HG03097 (cell line): ENCODE data around the gene PILRA.
"Not testable (repeated sequence)": the region's sequence is repeated elsewhere in the genome, so short reads cannot be mapped to it uniquely, and the experiment has no call there.

Experiments
- ATAC-seq: cut with Tn5 transposase; IDR thresholded peaks from one replicate; pipeline ENCODE4 v1.9.1; 2021; ENCODE audit not compliant: unreplicated experiment, low FRiP score

PILRA gene

DNA sequence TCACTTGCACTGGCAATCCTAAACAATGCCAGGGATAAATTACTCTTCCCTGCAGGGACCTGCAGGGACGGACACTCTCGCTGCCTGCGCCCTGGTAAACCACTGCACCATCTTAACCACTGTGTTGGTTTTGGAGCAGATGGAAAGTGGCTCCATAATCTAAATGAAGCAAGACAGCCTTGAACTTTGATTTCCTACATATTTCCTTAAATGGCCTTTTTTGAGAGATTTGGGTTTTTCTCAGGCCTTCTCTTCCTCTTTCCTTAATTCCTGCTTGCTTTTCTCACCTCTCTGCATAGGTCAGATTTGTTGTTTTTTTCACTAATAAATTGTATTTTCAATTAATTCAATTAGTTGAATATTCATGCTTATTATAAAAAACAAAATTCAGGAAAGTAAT, 2.8 kb downstream of the PILRA start:
- ATAC-seq: no peak

DNA sequence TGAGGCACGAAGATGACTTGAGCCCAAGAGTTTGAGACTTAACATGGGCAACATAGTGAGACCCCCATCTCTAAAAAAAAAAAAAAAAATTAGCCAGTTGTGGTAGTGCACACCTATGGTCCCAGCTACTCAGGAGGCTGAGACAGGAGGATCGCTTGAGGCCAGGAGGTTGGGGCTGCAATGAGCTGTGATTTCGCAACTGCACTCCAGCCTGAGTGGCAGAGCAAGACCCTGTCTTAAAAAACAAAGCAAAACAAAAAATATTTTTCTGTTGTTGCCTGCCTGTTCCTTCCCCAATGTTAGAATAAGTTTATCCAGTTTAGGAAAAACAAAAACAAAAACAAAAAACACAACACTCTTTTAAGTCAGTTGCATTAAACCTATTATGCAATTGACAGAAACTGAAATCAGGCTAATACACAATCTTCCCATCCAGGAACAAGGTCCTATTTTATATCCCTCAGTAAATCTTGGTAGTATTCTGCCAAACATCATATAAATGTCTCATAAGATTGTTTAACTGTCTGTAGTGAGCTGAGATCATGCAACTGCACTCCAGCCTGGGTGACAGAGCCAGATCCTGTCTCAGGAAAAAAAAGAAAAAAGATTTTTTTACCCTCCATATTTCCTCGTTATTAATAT, 4.9 kb downstream of the PILRA start:
- ATAC-seq: no peak

DNA sequence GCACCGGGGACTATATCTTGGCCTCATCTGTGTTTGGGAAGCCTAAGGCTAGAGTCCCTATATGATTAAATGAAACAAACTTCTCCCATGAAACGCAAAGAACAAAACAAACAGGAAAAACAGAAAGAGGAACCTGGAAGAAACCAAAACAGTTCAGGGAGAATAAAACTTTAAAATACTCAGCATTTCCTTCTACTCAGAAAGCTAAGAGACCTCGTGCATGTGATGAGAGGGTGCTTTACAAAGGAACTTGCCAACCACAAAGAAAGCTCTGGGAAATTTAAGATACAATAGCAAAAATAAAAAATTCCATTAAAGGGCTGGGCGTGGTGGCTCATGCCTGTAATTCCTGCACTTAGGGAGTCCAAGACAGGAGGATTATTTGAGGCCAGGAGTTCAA, 6.9 kb downstream of the PILRA start:
- no peak for ATAC-seq

DNA sequence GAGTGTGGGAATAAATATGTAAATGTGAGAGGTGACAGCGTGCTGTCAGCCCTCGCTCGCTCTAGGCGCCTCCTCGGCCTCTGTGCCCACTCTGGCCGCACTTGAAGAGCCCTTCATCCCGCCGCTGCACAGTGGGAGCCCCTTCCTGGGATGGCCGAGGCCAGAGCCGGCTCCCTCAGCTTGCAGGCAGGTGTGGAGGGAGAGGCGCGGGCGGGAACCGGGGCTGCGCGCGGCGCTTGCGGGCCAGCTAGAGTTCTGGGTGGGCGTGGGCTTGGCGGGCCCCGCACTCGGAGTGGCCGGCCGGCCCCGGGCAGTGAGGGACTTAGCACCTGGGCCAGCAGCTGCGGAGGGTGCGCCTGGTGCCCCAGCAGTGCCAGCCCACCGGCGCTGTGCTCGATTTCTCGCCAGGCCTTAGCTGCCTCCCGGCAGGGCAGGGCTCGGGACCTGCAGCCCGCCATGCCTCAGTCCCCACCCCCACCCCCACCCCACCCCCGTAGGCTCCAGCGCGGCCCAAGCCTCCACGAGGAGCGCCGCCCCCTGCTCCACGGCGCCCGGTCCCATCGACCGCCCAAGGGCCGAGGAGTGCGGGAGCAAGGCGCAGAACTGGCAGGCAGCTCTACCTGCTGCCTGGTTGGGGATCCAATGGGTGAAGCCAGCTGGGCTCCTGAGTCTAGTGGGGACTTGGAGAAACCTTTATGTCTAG, 8.4 kb downstream of the PILRA start:
- ATAC-seq: not testable (repeated sequence)

DNA sequence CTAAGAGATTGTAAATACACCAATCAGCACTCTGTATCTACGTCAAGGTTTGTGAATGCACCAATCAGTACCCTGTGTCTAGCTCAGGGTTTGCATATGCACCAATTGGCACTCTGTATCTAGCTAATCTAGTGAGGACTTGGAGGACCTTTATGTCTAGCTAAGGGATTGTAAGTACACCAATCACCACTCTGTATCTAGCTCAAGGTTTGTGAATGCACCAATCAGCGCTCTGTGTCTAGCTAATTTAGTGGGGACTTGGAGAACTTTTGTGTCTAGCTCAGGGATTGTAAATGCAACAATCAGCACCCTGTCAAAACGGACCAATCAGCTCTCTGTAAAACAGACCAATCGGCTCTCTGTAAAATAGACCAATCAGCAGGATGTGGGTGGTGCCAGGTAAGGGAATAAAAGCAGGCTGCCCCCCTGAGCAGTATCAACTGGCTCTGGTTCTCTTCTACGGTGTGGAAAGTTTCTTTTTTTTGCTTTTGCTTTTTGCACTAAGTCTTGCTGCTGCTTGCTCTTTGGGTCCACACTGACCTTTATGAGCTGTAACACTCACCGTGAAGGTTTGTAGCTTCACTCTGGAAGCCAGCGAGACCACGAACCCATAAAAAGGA, 9.1 kb downstream of the PILRA start:
- not testable (repeated sequence) for ATAC-seq

DNA sequence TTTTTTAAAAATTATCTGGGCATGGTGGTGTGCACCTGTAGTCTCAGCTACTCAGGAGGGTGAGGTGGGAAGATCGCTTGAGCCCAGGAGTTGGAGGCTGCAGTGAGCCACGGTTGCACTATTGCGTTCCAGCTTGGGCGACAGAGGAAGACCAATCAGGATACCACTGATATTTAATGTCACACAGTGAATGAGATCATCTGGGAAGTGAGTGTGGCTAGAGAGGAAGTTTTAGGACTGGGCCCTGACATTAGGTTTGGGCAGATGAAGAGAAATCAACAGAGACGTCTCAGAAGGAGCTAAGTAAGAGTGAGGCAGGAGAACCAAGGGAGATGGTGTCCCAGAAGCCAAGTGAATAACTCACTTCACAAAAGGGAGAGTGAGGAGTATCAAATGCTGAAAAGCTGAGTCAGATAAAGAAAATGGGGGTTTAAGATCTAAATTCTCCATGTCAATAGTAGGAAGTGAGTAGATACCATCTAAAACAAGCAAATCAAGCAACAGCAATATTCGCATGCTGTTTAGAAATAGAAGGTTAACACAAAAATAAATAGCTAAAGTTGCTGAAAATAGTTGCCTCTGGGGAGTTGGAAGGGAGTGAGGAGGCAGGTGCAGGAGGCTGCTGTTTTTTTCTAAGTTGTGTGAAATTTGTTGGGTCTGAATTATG, 11.5 kb downstream of the PILRA start:
- no peak for ATAC-seq

DNA sequence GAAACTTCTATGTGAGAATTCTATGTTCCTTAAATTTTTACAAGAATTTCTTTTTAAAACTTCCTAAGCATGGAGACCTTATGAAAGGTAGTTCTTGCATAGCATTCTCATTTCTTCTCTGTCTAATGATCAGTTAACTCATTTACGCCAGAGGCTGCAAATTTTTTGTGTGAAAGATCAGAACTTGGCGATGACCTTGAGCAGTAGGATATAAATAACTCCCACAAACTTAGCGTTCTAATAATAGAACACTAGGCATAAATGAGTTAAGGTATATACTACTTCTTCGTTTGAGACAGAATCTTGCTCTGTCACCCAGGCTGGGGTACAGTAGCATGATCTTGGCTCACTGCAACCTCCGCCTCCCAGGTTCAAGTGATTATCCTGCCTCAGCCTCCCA, 13.7 kb downstream of the PILRA start:
- ATAC-seq: no peak

DNA sequence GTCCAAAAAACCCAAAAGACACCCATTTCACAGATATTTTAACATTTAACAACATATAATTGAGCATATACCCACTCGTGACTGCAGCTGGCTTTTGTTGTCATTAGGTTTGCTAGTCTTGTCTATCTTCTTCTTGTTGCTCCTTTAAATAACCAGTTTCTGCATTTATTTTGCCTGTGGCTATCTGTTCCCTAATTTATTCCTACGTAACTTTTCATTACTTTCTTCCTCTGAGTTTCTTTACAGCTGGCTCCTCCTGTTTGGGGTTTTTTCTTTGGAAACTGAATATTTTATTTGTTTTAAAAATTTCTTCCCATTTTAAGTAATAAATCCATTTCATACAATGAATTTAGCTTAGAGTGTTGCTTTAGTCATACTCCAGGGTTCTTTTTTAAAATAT, 14.4 kb downstream of the PILRA start:
- no peak for ATAC-seq

DNA sequence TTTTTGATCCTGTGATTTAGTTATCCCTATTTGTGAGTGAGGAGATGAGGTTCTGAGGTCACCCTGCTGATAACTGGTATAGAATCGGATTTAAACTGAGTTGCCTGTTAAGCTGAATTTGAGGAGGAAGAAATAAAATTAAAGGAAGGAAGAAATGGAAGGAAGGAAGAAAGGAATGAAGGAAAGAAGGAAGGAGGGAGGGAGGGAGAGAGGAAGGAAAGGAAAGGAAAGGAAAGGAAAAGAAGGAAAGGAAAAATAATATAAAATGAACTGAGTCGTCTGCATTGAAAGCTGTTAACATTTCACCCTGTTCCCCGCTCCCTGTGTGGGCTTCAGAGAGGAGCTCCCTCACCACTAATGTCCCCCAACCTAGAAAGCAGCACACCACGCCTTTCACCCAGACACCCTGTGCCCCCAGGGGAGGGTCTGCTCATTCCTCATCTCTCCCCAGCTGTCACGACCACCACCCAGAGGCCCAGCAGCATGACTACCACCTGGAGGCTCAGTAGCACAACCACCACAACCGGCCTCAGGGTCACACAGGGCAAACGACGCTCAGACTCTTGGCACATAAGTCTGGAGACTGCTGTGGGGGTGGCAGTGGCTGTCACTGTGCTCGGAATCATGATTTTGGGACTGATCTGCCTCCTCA, 16.3 kb downstream of the PILRA start:
- no peak for ATAC-seq

DNA sequence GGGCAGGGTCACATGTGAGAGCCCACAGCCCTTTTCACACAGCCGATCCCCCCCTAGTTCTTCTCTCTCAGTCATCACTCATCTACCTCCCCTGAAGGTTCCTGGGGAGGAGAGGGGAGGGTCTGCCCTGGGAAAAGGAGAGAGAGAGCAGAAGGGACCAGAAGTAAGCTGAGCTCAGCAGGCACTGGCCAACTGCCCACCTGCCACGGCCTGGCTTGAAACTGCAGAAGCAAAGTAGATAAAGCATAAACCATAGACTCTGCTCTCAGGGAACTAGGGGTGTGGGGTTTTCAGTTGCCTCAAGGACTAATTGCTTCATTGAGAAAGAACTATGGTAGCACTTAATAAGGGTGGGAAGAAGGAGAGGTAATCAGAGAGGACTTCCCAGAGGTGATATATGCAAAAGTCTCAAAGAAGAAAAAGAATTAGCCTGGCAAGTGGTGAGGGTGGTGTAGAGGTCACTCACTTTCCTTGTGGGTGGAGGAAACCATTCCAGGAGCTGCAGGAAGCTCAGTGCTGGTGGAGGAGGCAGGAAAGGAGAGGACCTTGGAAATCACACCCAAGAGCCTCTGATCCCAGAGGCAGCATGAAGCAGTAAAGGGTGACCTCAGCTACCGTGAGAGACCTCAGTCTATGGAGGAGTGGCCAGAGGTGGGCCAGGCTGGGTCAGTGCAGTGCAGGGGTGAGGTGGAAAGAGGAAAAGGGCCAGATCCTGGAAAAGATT, 17.2 kb downstream of the PILRA start:
- ATAC-seq: no peak

DNA sequence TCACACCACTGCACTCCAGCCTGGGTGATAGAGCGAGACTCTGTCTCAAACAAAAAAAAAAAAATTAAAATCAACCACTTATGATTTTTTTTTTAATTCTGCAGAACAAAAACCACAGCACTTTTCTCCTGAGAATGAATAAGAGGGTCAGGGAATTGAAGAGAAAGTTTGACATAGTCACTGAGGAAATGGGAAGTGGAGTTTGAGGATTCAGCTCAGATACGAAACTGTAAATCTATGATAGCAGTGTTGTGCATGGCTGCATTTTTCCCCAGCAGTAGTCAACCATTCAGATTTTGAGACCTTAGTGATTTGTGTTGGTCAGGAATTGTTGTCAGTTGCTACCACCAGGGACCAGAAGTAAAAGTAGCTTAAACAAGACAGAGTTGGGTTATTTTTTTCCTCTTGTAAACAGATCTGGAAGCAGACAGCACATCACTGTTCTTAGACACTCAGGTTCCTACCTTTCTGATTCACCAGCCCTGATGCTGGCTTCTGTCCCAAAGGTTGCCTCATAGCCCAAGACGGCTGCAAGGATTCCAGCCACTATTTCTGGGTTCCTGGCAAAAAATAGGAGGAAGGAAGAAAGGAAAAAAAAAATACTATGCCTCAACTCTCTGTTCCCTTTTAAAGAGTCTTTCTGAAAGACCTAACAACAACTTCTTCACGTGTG, 20.1 kb downstream of the PILRA start:
- ATAC-seq: no peak

DNA sequence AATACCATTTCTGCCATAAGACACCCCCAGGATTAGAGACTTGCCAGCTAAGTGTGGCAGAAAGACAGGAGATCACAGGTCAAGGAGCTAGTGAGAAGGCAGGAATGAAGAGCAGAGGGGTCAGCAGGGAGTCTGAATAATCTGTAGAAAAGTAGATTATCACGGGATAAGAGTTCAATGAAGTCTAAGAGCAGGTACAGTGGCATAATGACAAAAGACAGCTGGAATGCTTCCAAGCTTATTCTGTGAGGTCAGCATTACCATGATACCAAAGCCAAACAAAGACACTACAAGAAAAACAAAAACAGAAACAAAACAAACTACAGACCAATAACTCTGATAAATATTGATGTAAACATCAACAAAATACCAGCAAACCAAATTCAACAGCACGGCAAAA, 20.8 kb downstream of the PILRA start:
- ATAC-seq: no peak

DNA sequence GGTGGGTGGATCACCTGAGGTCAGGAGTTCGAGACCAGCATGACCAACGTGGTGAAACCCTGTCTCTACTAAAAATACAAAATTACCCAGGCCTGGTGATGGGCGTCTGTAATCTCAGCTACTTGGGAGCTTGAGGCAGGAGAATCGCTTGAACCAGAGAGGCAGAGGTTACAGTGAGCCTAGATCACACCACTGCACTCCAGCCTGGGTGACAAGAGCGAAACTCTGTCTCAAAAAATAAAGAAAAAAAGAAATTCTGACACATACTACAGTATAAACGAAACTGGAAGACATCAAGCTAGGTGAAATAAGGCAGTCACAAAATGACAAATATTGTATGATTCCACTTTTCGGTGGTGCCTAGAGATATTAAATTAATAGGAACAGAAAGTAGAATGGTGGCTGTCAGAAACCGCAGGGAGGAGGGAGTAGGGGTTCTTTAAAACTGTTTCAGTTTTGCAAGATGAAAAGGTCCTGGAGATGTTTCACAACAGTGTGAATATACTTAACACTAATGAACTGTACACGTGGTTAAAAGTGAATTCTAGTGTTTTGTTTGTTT, 23.2 kb downstream of the PILRA start:
- ATAC-seq: peak; percentile 80

DNA sequence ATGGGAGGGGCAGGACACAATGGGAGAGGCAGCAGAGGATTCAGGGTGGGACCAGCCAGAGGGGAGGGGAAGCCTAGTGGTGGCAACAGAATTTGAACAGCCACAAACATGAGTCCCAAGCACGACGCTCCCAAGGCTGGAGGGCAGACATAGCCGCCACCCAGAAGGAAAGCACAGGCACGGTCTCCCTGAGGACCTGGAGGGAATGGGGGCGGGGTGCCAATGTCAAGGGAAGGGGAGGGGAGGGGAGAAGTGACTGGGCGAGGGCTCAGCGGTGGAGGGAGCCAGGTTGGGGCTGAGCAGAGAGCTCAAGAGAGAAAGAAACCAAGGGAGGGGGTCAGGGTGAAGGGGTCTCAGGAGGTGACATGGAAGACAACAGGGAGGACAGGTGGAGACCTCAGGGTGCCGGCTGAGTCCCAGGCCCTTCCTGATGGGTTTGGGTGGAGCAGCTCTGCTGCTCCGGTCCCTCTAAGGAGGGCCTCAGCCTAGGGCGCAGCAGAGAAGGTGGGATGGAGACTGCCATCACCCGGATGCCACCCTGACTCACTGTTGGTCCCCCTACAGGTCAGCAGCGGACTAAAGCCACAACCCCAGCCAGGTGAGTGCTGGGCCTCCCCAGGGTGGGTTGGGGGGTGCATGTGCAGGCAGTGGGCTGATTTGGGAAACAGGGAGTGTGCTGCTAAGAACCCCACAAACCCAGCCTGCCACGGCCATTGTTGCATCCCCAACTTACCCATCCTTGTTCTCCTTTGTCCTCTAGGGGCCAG, 24.2 kb downstream of the PILRA start:
- ATAC-seq: no peak

DNA sequence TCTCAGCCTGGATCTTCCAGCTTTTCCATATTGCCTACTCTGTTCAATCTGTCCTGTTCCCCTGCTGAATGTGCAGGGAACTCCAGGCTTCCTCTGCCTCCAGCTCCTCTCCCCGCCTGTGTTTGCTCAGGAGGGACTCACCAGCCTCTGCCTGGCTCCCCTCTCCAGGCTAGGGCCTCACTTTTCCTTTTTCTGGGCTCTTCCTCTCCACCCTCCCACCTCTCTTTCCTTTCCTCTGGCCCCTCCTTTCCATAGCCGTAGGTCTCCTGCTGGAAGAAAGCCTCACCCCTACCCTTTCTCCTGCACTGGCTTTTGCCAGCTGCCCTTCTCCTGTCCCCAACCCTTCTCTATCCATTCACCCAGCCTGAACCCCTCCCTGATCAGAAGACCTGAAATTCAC, 25.0 kb downstream of the PILRA start:
- ATAC-seq: no peak

DNA sequence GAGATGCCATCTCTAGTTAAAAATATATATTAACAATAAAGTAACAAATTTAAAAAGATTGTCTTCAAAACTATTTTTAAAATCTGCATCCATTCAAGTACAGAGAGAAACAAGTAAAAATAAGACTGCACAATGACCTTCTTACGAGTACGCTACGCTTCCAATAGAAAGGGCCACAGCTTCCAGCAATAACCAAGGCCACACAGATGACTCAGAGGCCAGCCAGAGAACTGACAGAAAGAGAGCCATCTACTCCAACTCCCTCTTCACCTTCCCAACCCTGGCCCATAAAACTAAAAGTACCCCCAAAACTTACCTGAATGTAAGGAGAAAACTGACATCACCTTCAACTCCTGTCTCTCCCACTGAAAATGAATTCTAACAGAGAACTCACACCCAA, 26.8 kb downstream of the PILRA start:
- ATAC-seq: no peak

DNA sequence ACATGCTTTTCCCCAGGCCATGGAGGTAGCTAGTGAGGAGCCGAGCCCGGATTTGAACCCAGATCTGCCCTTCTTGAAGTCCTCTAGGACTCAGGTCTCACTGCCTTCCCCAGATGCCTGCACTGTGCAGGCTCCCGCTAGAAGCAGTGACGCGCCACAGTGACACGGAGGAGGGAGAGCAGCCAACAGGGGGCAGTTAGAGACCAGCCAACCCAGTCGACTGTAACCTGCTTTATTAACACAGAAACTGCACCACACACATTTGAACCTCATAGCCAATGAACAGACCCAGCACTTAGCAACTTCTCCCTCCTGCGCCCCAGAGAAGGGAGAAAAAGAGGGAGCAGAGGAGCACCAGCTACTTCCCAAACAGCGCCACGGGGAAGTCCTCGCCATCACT, 27.4 kb downstream of the PILRA start:
- ATAC-seq: no peak

DNA sequence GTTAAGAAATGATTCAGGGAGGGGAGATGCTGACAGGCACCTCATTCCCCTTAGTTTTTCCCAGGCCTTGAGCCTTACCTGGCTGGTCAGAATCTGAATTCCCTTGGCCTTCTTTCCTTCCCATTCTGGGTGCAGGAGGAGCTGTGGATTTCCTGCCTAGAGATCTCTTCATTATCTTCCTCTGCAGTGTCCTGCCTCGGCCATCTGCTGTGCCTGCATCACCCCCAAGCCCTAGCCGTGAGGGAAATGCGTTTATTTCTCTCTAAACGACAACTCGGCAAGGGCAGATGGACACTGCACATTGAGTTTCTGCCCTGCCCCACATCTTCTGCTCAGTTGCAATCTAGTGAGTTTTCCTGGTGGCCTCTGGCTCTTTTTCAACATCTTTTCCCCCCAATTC, 28.5 kb downstream of the PILRA start:
- ATAC-seq: no peak

DNA sequence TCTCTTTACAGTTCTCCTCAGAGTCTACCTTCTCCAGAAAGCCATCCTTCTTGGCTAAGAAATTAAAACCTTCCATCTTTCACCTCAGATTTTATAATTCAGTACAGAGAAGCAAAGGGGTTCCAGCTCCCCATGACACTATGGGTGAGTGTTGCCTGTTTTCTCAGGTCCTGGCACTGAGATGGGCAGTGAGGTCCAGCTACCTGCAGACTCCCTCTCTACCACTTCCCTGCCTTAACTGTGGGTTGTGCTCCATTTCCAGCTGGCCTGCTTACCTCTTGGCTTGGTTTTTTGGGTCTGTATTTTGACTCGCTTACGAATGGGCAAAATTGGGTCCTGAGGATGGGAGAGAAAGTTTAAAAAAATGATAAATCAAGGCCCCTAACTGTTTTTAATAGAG, 29.0 kb downstream of the PILRA start:
- ATAC-seq: no peak
